Tibial nerve (tissue), 4 donors: ENCODE results near the gene CDH13. TPM values are rescaled to one million over a fixed set of nuclear protein-coding genes. Genes with fewer than 3 reads are reported as not detected.

Experiments used
- DNase-seq, 2 donors: peaks; one replicate each; pipeline ENCODE4 v3.0.0-alpha.2; 2019; ENCODE audit warnings: low spot score in 2 of 2
- H3K27ac ChIP-seq, 4 donors: fragments of 200-600 bp; sonication (generic) in 3 of 4; one replicate each; pipeline ENCODE4 v1.5.1; 2017 to 2019; ENCODE audit warnings: mild to moderate bottlenecking in 1 of 4
- H3K27me3 ChIP-seq, 2 donors: fragments of 200-600 bp; sonication (generic) in 1 of 2; one replicate each; pipeline versions ENCODE4 v1.5.1 to v1.6.0; 2017 to 2019
- H3K36me3 ChIP-seq, 3 donors: fragments of 200-600 bp; sonication (generic); one replicate each; pipeline ENCODE4 v1.5.1; 2018 to 2019
- H3K4me1 ChIP-seq, 4 donors: fragments of 200-600 bp; sonication (generic) in 3 of 4; one replicate each; pipeline ENCODE4 v1.5.1; 2017 to 2019
- H3K4me3 ChIP-seq, 4 donors: fragments of 200-600 bp; sonication (generic) in 3 of 4; one replicate each; pipeline ENCODE4 v1.5.1; 2017 to 2019; ENCODE audit warnings: mild to moderate bottlenecking in 1 of 4, moderate library complexity in 1 of 4
- H3K9me3 ChIP-seq, 4 donors: fragments of 200-600 bp; sonication (generic) in 3 of 4; one replicate each; pipeline ENCODE4 v1.5.1; 2017 to 2019
- CTCF ChIP-seq, 5 experiments: fragments of 200-600 bp in 3 of 5; fragments of 450-650 bp in 2 of 5; sonication (generic) in 3 of 5; IDR thresholded peaks; one replicate each; pipeline ENCODE4 v1.5.1; 2016 to 2019; ENCODE audit warnings: antibody characterized with exemption in 5 of 5, mild to moderate bottlenecking in 3 of 5, moderate library complexity in 2 of 5
- EP300 ChIP-seq, 2 donors: sonication (generic); formaldehyde crosslinking; IDR thresholded peaks; one replicate each; pipeline ENCODE4 v1.6.1; 2017; ENCODE audit warnings: antibody characterized with exemption in 2 of 2, mild to moderate bottlenecking in 1 of 2
- POLR2A ChIP-seq, 2 donors: fragments of 450-650 bp; IDR thresholded peaks; one replicate each; pipeline ENCODE4 v1.6.1; 2017; ENCODE audit warnings: antibody characterized with exemption in 2 of 2, mild to moderate bottlenecking in 2 of 2, moderate library complexity in 2 of 2
- WGBS, 2 donors: methylation state at CpG; one replicate each; pipeline ENCODE4 v1.1.5; 2018; 5-methylcytosine and 5-hydroxymethylcytosine counted together
- total RNA-seq, 4 donors: library from RNA; depleted of rRNA; stranded (reverse); fragments of >200 nt; gene quantifications; one replicate each; pipeline ENCODE4 v1.1.0, GENCODE V29; 2016

CDH13 gene
- total RNA-seq, 4 donors from 2014 or later = 4.1 to 14.4 (median 5.8) TPM

DNA sequence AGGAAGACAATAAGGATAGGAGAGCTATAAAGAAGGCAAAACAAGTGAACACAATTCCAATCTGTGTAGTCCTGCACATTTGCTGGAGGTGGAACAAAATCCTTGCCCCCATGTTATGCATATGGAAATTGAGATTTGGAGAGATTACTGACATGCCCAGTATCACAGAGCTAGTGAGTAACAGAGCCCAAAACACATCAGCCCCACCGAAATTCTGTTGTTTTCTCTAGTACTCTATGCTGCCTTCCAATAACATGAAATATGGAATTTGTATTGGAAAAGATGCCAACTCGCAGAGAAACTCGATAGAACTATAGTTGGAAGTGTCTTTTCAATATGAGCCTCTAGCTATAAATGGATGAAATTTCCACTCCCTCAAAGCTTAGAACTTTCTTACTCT is 456.6 kb downstream of the CDH13 start:
- TF ChIP-seq CTCF (IDR thresholded peaks at IDR 0.05) (no peak), POLR2A (IDR thresholded peaks at IDR 0.05) (no peak), EP300 (IDR thresholded peaks at IDR 0.05) (no peak)
- WGBS, 2 donors = 88 to 90% methylated on average over 3 of the region's 3 CpGs
- no peak for DNase-seq

GRCh38 chr16:83085660-83086059 is 458.9 kb downstream of the CDH13 start:
- no peaks in the 10 kb centered on the region for H3K36me3 ChIP-seq
- peaks cover 0 to 9% (median 0%) of the 10 kb centered on the region in 4 donors for H3K9me3 ChIP-seq
- DNase-seq = no peak
- WGBS, 2 donors = 59 to 82% methylated on average over 3 of the region's 3 CpGs
- no peaks in the 10 kb centered on the region for H3K27me3 ChIP-seq
- no peak overlapping the region for H3K27ac ChIP-seq
- H3K4me3 ChIP-seq = no peak overlapping the region
- TF ChIP-seq CTCF (IDR thresholded peaks at IDR 0.05) (no peak), EP300 (IDR thresholded peaks at IDR 0.05) (no peak), POLR2A (IDR thresholded peaks at IDR 0.05) (no peak)
- H3K4me1 ChIP-seq = no peaks in the 10 kb centered on the region

More for the DNA sequence above, 456.6 kb downstream of the CDH13 start:
- Histone ChIP-seq H3K4me3 (no peak overlapping the region), H3K9me3 (peaks cover 0 to 9% (median 0%) of the 10 kb centered on the region in 4 donors), H3K27me3 (no peaks in the 10 kb centered on the region), H3K4me1 (no peaks in the 10 kb centered on the region), H3K36me3 (no peaks in the 10 kb centered on the region), H3K27ac (no peak overlapping the region)

GRCh38 chr16:83095941-83096692 is 469.3 kb downstream of the CDH13 start:
- TF ChIP-seq CTCF (IDR thresholded peaks at IDR 0.05) = no peak
- no peak for TF ChIP-seq POLR2A (IDR thresholded peaks at IDR 0.05)
- TF ChIP-seq EP300 (IDR thresholded peaks at IDR 0.05) = no peak
- DNase-seq = no peak
- Histone ChIP-seq H3K4me1 (no peaks in the 10 kb centered on the region), H3K4me3 (no peak overlapping the region), H3K36me3 (no peaks in the 10 kb centered on the region), H3K9me3 (peaks cover 0 to 20% (median 6%) of the 10 kb centered on the region in 4 donors), H3K27ac (no peak overlapping the region), H3K27me3 (no peaks in the 10 kb centered on the region)
- 74 to 83% methylated on average over 10 of the region's 10 CpGs for WGBS, 2 donors

DNA sequence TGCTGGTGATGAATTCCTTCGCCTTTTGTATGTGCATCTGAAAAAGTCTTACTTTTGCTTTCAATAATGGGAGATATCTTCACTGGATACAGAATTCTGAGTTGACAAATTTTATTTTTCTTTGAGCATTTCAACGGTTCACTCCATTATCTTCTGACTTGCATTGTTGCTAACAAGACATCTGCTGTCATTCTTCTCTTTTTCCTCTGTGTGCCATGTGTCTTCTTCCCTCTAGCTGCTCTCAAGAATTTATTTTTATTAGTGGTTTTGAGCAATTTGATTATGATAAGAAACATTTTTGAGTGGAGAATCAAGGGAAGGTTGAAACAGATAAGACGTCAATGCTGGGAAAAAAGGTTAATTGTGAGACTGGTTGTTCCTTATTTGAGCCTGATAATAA is 471.8 kb downstream of the CDH13 start:
- H3K9me3 ChIP-seq = peaks cover 0 to 26% (median 6%) of the 10 kb centered on the region in 4 donors
- no peak overlapping the region for H3K4me3 ChIP-seq
- H3K4me1 ChIP-seq = no peaks in the 10 kb centered on the region
- DNase-seq = no peak
- no peaks in the 10 kb centered on the region for H3K27me3 ChIP-seq
- WGBS, 2 donors = 90 to 95% methylated on average over 3 of the region's 3 CpGs
- no peaks in the 10 kb centered on the region for H3K36me3 ChIP-seq
- no peak overlapping the region for H3K27ac ChIP-seq
- no peak for TF ChIP-seq EP300 (IDR thresholded peaks at IDR 0.05)
- TF ChIP-seq CTCF (IDR thresholded peaks at IDR 0.05) = no peak
- TF ChIP-seq POLR2A (IDR thresholded peaks at IDR 0.05) = no peak

DNA sequence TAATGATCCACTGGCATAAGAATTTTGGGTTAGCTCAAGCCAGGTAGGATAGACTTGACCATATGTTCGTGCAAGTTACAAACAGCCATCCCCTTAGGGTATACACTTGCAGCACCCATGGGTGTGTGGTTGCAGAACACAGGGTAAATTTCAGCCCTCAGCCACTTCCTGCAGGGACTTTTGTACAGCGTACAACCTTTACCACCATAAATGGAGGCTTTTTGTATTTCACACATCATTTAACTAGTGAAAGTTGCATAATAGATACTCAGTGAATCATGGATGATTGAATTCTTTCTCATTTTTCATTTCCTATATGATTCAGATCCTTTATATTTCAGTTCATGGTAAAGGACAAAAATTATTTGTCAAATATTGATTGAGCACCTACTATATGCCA is 473.9 kb downstream of the CDH13 start:
- H3K4me3 ChIP-seq = no peak overlapping the region
- TF ChIP-seq CTCF (IDR thresholded peaks at IDR 0.05) (no peak), EP300 (IDR thresholded peaks at IDR 0.05) (no peak), POLR2A (IDR thresholded peaks at IDR 0.05) (no peak)
- DNase-seq = no peak
- H3K27me3 ChIP-seq = no peaks in the 10 kb centered on the region
- no peaks in the 10 kb centered on the region for H3K36me3 ChIP-seq
- peaks cover 0 to 26% (median 6%) of the 10 kb centered on the region in 4 donors for H3K9me3 ChIP-seq
- no peak overlapping the region for H3K27ac ChIP-seq
- 88 to 95% methylated on average over 2 of the region's 2 CpGs for WGBS, 2 donors
- H3K4me1 ChIP-seq = no peaks in the 10 kb centered on the region
